Spleen (tissue), 13 donors: ENCODE results near the gene AGFG1. TPM values are rescaled to one million over a fixed set of nuclear protein-coding genes. Genes with fewer than 3 reads are reported as not detected.

ENCODE experiments used
- DNase-seq: peaks from one replicate; pipeline ENCODE4 v3.0.0-alpha.2; 2020
- H3K27ac ChIP-seq, 8 donors: fragments of 200-600 bp; sonication (generic) in 7 of 8; 1 replicate in 4 of 8; 2 replicates in 4 of 8; pipeline versions ENCODE4 v1.5.0 to v1.8.0; 2016 to 2021; ENCODE audit warnings: inconsistent platforms in 4 of 8, mild to moderate bottlenecking in 4 of 8, moderate library complexity in 1 of 8
- H3K27me3 ChIP-seq, 7 donors: fragments of 200-600 bp; sonication (generic) in 6 of 7; replicated peaks in 1 of 7; 1 replicate in 4 of 7; 2 replicates in 3 of 7; pipeline versions ENCODE4 v1.5.0 to v1.8.0; 2016 to 2021; ENCODE audit warnings: inconsistent platforms in 3 of 7, mild to moderate bottlenecking in 1 of 7
- H3K36me3 ChIP-seq, 6 donors: fragments of 200-600 bp; sonication (generic) in 5 of 6; 1 replicate in 4 of 6; 2 replicates in 2 of 6; pipeline versions ENCODE4 v1.5.0 to v1.8.0; 2016 to 2021; ENCODE audit warnings: inconsistent platforms in 2 of 6
- H3K4me1 ChIP-seq, 6 donors: fragments of 200-600 bp; sonication (generic) in 5 of 6; 1 replicate in 3 of 6; 2 replicates in 3 of 6; pipeline versions ENCODE4 v1.5.0 to v1.8.0; 2016 to 2021; ENCODE audit warnings: inconsistent platforms in 3 of 6
- H3K4me3 ChIP-seq, 8 donors: fragments of 200-600 bp; sonication (generic) in 7 of 8; 1 replicate in 4 of 8; 2 replicates in 4 of 8; pipeline versions ENCODE4 v1.5.0 to v1.8.0; 2016 to 2021; ENCODE audit warnings: inconsistent platforms in 4 of 8, mild to moderate bottlenecking in 4 of 8, moderate library complexity in 2 of 8
- H3K9me3 ChIP-seq, 8 donors: fragments of 200-600 bp; sonication (generic) in 7 of 8; 1 replicate in 4 of 8; 2 replicates in 4 of 8; pipeline versions ENCODE4 v1.5.0 to v1.8.0; 2016 to 2021; ENCODE audit warnings: inconsistent platforms in 4 of 8
- CTCF ChIP-seq, 11 experiments: fragments of 200-600 bp in 7 of 11; fragments of 450-650 bp in 4 of 11; sonication (generic) in 4 of 11; IDR thresholded peaks in 8 of 11; conservative IDR thresholded peaks in 3 of 11; 1 replicate in 7 of 11; 2 replicates in 4 of 11; pipeline versions ENCODE4 v1.4.0 to v1.8.0; 2016 to 2021; ENCODE audit warnings: antibody characterized with exemption in 11 of 11, inconsistent platforms in 4 of 11, mild to moderate bottlenecking in 1 of 11
- POLR2A ChIP-seq, 3 donors: fragments of 450-650 bp; IDR thresholded peaks; one replicate each; pipeline ENCODE4 v1.5.1; 2017; ENCODE audit warnings: antibody characterized with exemption in 3 of 3, mild to moderate bottlenecking in 1 of 3
- POLR2AphosphoS5 ChIP-seq, 3 donors: sonication (generic); formaldehyde crosslinking; IDR thresholded peaks; one replicate each; pipeline ENCODE4 v1.5.1; 2017; ENCODE audit warnings: antibody characterized with exemption in 3 of 3
- WGBS, 5 donors: extraction: QIAGEN DNeasy Blood & Tissue Kit in 3 of 5; methylation state at CpG; one replicate each; pipeline versions ENCODE4 v1.1.5 to v1.1.7; 2013 to 2018; 5-methylcytosine and 5-hydroxymethylcytosine counted together
- intact Hi-C: fragments of 100-400 bp; cut with DNase I; formaldehyde crosslinking; loops from one replicate; pipeline ENCODE4 v1.15.0; 2023; ENCODE audit warnings: low total_unique reads
- long read RNA-seq, 2 donors: transcript quantifications; one replicate each; lab custom pipeline, GENCODE V29; 2026
- polyA plus RNA-seq, 3 donors: library from polyadenylated mRNA; stranded (reverse); fragments of 200-250 nt; gene quantifications; one replicate each; pipeline ENCODE4 v1.2.1, GENCODE V29; 2013
- total RNA-seq, 7 donors: library from RNA; depleted of rRNA in 3 of 7; stranded (reverse); fragments of >200 nt in 3 of 7; fragmentation: NEBNext Ultra II Directional in 4 of 7; extraction: Animal tissue kit (Norgen Biotek cat#: 25700) in 4 of 7; gene quantifications; one replicate each; pipeline versions ENCODE4 v1.1.0 to v1.2.1, GENCODE V29; 2016 to 2021
- donor health status: healthy with polysubstance abuse.
- donor health status: DM: no; HTN: no; CAD: no; lungs with moderate emphysema.
- donor health status: DM: no; HTN: no; CAD: no.
- donor health status: Bipolar disorder and iron deficiency.
- donor health status: healthy.
- donor health status: DM: no; HTN: no; CAD: no.
- donor health status: DM: yes; HTN: yes; CAD: no.

AGFG1 gene
- total RNA-seq (100 to 1,000 TPM in 2 of 7 donors, 10 to 100 TPM in 5; 52.5 to 111 (median 87.9) TPM), polyA plus RNA-seq (10 to 100 TPM; 23.6 to 35.4 (median 26.5) TPM)
- long read RNA-seq, donor 1, full-length matches to known transcripts, result 2 of 2 reads
- long read RNA-seq, donor 1, partial matches to known transcripts, result 0 of 2 reads
- long read RNA-seq, donor 1, other reads (novel, unspliced or antisense), result 0 of 2 reads
- long read RNA-seq, donor 2, full-length matches to known transcripts, result 1 of 1 reads
- long read RNA-seq, donor 2, partial matches to known transcripts, result 0 of 1 reads
- long read RNA-seq, donor 2, other reads (novel, unspliced or antisense), result 0 of 1 reads

GRCh38 chr2:227471924-227472264 lies at the start of gene AGFG1:
TSS of gene AGFG1 (plus strand) at chr2:227472156. CDS start at chr2:227472422, 266 bp downstream.
- H3K36me3 ChIP-seq, result no peaks in the 10 kb centered on the region
- TF ChIP-seq CTCF (IDR thresholded peaks at IDR 0.05 in 8 of 11, conservative IDR thresholded peaks at IDR 0.05 in 3 of 11), result peak; percentile 96 to 100 (median 99)
- no peak for TF ChIP-seq POLR2A (IDR thresholded peaks at IDR 0.05)
- TF ChIP-seq POLR2AphosphoS5 (IDR thresholded peaks at IDR 0.05), result peak; percentile 85 to 91 (median 86)

DNA sequence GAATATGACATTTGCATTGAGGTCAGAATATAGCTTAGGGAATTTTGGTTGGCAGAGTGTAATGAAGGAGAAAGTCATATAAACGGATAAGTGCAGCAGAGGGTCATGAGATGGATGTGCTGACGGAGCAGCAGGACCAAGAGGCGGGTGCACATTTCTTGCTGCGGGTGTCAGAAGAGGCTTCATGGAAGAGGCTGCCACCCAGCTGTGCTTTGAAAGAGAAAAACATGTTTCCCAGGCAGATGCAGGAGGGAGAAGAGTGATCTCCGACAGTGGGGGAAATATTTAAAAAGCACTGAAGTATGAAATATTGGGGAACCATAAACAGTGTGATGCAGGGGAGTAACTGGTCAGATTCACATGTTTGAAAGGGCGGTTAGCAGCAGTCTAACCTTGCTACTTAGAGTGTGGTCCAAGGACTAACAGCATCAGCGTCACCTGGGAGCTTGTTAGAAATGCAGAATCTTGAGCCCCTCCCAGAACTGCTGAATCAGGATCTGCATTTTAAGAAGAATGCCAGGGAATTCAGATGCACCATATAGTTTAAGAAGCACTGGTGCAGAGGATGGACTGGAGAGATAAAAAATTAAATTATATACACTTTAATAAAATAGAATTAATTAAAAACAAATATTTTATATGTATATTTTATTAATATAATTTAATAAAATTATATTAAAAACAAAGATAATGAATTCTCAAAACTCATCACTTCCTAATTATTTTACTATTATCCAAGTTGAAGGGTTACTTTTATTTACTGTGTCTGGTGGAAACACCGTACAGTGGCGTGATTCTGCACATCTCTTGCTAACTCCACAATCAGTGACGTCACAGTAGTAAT lies 48.1 kb upstream of the AGFG1 start:
- H3K36me3 ChIP-seq, result no peaks in the 10 kb centered on the region
- H3K4me1 ChIP-seq, result no peaks in the 10 kb centered on the region
- H3K27ac ChIP-seq, result no peak overlapping the region
- no peak for TF ChIP-seq CTCF (IDR thresholded peaks at IDR 0.05 in 8 of 11, conservative IDR thresholded peaks at IDR 0.05 in 3 of 11)
- TF ChIP-seq POLR2A (IDR thresholded peaks at IDR 0.05), result no peak
- TF ChIP-seq POLR2AphosphoS5 (IDR thresholded peaks at IDR 0.05), result no peak
- no peaks in the 10 kb centered on the region for H3K9me3 ChIP-seq
- intact Hi-C loops, result no loop called here
- 81 to 92% (median 85%) methylated on average over 10 of the region's 10 CpGs for WGBS, 5 donors
- no peak overlapping the region for H3K4me3 ChIP-seq
- no peaks in the 10 kb centered on the region for H3K27me3 ChIP-seq
- DNase-seq, result no peak

More at GRCh38 chr2:227471924-227472264, at the start of gene AGFG1:
- 0 to 1% (median 0%) methylated on average over 27 to 28 of the region's 28 CpGs for WGBS, 5 donors
- peak; percentile 98 for DNase-seq
- peak within 1 kb of the TSS; percentile 78 to 97 (median 92) for H3K27ac ChIP-seq
- H3K9me3 ChIP-seq, result no peaks in the 10 kb centered on the region
- peaks cover 24 to 48% (median 33%) of the 10 kb centered on the region in 6 donors for H3K4me1 ChIP-seq
- H3K27me3 ChIP-seq, result no peaks in the 10 kb centered on the region
- peak within 1 kb of the TSS; percentile 59 to 98 (median 90) for H3K4me3 ChIP-seq
- intact Hi-C loops, result loop anchor here (10.0 kb wide), 1 partner anchor 293 kb away; no protein-coding TSS in a partner anchor

DNA sequence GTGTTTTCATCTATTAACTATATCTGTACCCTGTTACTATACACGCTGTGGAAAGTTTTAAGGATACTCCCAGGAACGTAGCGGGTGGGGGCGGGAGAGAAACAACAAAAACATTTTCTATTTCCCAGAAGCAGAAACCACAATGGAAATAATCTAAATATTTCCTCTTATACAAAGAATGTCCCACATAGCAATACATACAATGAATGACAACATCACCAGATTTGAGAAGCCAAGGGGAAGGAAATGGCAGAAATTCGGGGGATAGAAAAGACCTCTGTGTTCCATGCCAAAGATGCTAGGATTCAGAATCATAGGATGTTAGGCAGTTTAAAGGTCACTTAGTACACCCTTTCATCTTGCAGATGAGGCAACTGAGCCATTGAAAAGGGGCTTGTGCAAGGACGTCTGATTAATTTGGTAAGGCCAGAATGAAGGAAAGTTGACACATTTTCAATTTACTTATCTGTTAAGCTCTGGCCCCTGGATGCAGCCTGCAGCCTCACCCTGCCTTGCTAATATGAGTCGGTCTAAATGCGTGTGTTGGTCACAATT lies 43.1 kb upstream of the AGFG1 start:
- 73 to 91% (median 87%) methylated on average over 8 of the region's 8 CpGs for WGBS, 5 donors
- Histone ChIP-seq H3K27me3 (no peaks in the 10 kb centered on the region), H3K9me3 (peaks cover 0 to 20% (median 14%) of the 10 kb centered on the region in 8 donors), H3K36me3 (no peaks in the 10 kb centered on the region), H3K4me1 (peaks cover 0 to 6% (median 0%) of the 10 kb centered on the region in 6 donors), H3K27ac (peak overlapping the region in 1 of 8 donors; percentile 59), H3K4me3 (no peak overlapping the region)
- TF ChIP-seq POLR2AphosphoS5 (IDR thresholded peaks at IDR 0.05), result no peak
- TF ChIP-seq CTCF (IDR thresholded peaks at IDR 0.05 in 8 of 11, conservative IDR thresholded peaks at IDR 0.05 in 3 of 11), result no peak
- TF ChIP-seq POLR2A (IDR thresholded peaks at IDR 0.05), result no peak
- no peak for DNase-seq
- intact Hi-C loops, result no loop called here
